ENCODE results near the gene DET1.
"Not testable (repeated sequence)": the region's sequence is repeated elsewhere in the genome, so short reads cannot be mapped to it uniquely, and the experiment has no call there.

The DET1 gene

GRCh38 chr15:88574077-88574476 is 27.6 kb upstream of the DET1 start:
- TF ChIP-seq CTCF (IDR thresholded peaks at IDR 0.05; ENCODE audit: extremely low read depth, missing control alignments): no peak
- no peak for DNase-seq (ENCODE audit: low spot score)

GRCh38 chr15:88571852-88572259 is 25.4 kb upstream of the DET1 start:
- no peak for DNase-seq (ENCODE audit: low spot score)

GRCh38 chr15:88571153-88571851 is 24.8 kb upstream of the DET1 start:
- peak; percentile 1 for DNase-seq (ENCODE audit: low spot score)
- TF ChIP-seq CTCF (IDR thresholded peaks at IDR 0.05; ENCODE audit: extremely low read depth, missing control alignments): no peak

More at GRCh38 chr15:88571852-88572259, 25.4 kb upstream of the DET1 start:
- TF ChIP-seq CTCF (IDR thresholded peaks at IDR 0.05; ENCODE audit: extremely low read depth, missing control alignments): no peak

- DNase-seq (ENCODE audit: low spot score): no peak
- TF ChIP-seq CTCF (IDR thresholded peaks at IDR 0.05; ENCODE audit: extremely low read depth, missing control alignments): no peak
Measured at GRCh38 chr15:88568589-88568988, 22.1 kb upstream of the DET1 start.

- no peak for DNase-seq (ENCODE audit: low spot score)
- TF ChIP-seq CTCF (IDR thresholded peaks at IDR 0.05; ENCODE audit: extremely low read depth, missing control alignments): no peak
Measured at GRCh38 chr15:88564741-88565140, 18.3 kb upstream of the DET1 start.

GRCh38 chr15:88563638-88564037 is 17.2 kb upstream of the DET1 start:
- TF ChIP-seq CTCF (IDR thresholded peaks at IDR 0.05; ENCODE audit: extremely low read depth, missing control alignments): no peak
- DNase-seq (ENCODE audit: low spot score): no peak

GRCh38 chr15:88559565-88559964 is 13.1 kb upstream of the DET1 start:
- not testable (repeated sequence) for DNase-seq (ENCODE audit: low spot score)

- DNase-seq (ENCODE audit: low spot score): not testable (repeated sequence)
Measured at GRCh38 chr15:88558026-88558425, 11.5 kb upstream of the DET1 start.

GRCh38 chr15:88548009-88548408 is 1.5 kb upstream of the DET1 start:
- not testable (repeated sequence) for DNase-seq (ENCODE audit: low spot score)

- DNase-seq (ENCODE audit: low spot score): not testable (repeated sequence)
Measured at GRCh38 chr15:88545578-88546247, 768 bp downstream of the DET1 start.
